Gastrocnemius medialis (tissue), 4 donors: ENCODE data around the gene FAAP20.

ENCODE experiments used
- CTCF ChIP-seq, 5 experiments: fragments of 450-650 bp in 3 of 5; fragments of 200-600 bp in 2 of 5; sonication (generic) in 2 of 5; IDR thresholded peaks in 4 of 5; conservative IDR thresholded peaks in 1 of 5; 1 replicate in 4 of 5; 2 replicates in 1 of 5; pipeline ENCODE4 v1.5.1; 2016 to 2019; ENCODE audit warnings: antibody characterized with exemption in 5 of 5, mild to moderate bottlenecking in 3 of 5, moderate library complexity in 3 of 5
- POLR2A ChIP-seq, 2 donors: fragments of 450-650 bp; IDR thresholded peaks; one replicate each; pipeline ENCODE4 v1.6.1; 2017; ENCODE audit warnings: antibody characterized with exemption in 2 of 2, mild to moderate bottlenecking in 2 of 2, moderate library complexity in 2 of 2

- no peak for TF ChIP-seq CTCF (IDR thresholded peaks at IDR 0.05 in 4 of 5, conservative IDR thresholded peaks at IDR 0.05 in 1 of 5)
- TF ChIP-seq POLR2A (IDR thresholded peaks at IDR 0.05) = no peak
Observed at GRCh38 chr1:2240270-2241156, 45.9 kb upstream of the FAAP20 start.
